Measurements from ENCODE around the gene FHOD1.

DNA sequence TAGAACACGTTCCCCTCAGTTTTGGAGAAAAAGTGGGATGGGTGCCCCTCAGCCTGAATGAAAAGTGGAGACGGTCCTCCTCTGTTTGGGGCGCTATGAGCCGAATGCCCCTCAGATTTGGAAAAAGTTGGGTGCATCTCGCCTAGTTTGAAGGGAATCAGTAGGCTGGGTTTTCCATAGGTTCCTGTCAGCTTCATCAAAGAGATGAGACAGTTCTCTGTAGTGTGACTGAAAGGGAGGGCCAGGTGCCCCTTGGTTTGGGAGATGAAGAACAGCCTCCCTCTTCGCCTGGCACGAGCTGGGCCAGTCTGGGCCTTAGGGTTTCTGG is 756 bp upstream of the FHOD1 start:
- TF ChIP-seq, protein P1, sequence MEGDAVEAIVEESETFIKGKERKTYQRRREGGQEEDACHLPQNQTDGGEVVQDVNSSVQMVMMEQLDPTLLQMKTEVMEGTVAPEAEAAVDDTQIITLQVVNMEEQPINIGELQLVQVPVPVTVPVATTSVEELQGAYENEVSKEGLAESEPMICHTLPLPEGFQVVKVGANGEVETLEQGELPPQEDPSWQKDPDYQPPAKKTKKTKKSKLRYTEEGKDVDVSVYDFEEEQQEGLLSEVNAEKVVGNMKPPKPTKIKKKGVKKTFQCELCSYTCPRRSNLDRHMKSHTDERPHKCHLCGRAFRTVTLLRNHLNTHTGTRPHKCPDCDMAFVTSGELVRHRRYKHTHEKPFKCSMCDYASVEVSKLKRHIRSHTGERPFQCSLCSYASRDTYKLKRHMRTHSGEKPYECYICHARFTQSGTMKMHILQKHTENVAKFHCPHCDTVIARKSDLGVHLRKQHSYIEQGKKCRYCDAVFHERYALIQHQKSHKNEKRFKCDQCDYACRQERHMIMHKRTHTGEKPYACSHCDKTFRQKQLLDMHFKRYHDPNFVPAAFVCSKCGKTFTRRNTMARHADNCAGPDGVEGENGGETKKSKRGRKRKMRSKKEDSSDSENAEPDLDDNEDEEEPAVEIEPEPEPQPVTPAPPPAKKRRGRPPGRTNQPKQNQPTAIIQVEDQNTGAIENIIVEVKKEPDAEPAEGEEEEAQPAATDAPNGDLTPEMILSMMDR (IDR thresholded peaks at IDR 0.05; ENCODE audit: insufficient read depth, low read length), result no peak
- TF ChIP-seq REST (IDR thresholded peaks at IDR 0.05; ENCODE audit: insufficient replicate concordance, low read depth) (no peak), GABPA (IDR thresholded peaks at IDR 0.05; ENCODE audit: low read depth) (no peak), POLR2AphosphoS5 (IDR thresholded peaks at IDR 0.05; ENCODE audit: low read depth) (no peak), SPI1 (IDR thresholded peaks at IDR 0.05; ENCODE audit: borderline replicate concordance, low read depth) (no peak)

Measured in HL-60 (cell line).